GM19193 (cell line): ENCODE data around the gene SPACA6.

Experiments
- POLR2A ChIP-seq: IDR thresholded peaks from 4 replicates; pipeline ENCODE4 v1.6.1; 2011; ENCODE audit not compliant: insufficient read depth, insufficient read length; ENCODE audit errors: extremely low read depth

Gene SPACA6

DNA sequence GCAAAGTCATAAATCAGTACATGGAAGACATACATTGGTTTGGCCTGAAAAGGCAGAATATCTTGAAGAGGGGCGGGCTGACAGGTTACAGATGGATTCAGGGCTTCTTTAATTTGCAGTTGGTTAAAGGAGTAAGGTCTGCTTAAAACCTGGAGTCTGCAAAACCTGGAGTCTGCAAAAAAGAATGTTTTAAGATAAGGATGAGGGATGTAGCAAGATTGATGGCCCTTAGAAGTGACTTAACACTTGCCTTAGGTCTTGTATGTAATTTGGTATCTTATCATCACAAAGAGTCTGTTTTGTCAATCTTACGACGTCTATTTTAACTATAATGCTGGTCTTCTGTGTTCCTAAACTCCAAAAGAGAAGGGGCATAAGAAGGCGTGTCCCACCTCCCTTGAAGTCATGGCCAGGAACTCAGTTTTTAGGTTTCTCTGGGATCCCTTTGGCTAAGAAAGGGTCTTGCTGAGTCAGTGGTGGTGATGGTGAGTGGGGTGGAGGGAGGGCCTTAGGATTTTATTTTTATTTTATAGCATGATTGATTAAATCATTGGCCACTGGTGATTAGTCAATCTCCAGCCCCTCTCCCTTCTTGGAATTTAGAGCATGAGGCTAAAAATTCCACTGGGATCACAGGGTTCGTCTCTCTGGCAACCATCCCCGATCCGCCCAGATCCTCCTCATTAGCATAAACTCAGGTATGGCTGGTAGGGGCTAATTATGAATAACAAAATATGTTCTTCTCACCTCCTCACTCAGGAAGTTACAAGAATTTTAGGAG lies 40.8 kb downstream of the SPACA6 start:
- TF ChIP-seq POLR2A, result no peak

DNA sequence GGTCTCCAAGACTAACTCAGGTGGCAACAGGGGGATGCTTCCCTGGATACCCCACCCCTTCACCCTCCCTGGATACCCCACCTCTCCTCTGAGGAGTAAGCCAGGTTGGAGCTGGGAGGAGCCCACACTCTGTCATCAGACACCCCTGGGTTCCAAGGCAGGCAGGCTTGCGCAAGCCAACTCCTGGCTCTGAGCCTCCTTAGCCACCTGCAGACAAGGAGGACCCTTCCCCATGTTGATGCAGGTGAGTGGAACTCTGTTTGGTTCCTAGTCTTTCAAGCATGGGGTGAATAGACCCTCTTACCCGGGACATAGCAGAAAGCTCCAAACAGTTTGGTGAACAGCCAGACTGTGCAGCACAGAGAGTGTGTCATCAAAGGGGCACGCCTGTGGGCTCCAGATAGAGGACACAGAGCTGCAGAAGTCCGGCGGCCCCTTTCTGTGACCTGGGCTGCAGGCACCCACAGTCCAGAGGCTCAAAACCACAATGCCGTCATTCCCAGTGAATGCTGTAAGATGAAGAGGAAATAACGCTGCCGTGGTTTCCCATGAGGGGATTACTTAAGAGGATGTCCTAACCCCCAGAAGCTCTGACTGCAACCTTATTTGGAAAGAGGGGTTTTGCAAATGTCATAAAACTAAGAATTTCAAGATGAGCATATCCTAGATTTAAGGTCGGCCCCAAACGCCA lies 42.8 kb downstream of the SPACA6 start:
- no peak for TF ChIP-seq POLR2A

- TF ChIP-seq POLR2A, result no peak
These were observed 44.3 kb downstream of the SPACA6 start for GRCh38 chr19:51737389-51737788.

DNA sequence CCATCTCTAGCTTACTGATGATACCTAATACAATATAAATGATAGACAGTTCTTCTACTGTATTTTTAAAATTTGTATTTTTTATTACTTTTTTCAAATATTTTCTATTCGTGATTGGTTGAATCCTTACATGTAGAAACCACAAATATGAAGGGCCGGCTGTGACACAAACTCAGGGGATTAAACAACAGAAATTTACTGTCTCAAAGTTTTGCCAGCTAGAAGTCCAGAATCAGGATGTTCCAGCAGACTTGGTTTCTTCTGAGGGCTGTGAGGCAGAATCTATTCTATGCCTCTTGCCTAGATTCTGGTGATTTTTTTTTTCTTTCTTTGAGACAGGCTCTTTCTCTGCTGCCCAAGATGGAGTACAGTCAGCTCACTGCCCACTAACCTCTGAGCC lies 44.8 kb downstream of the SPACA6 start:
- TF ChIP-seq POLR2A, result no peak

GRCh38 chr19:51739466-51740213 lies 46.5 kb downstream of the SPACA6 start:
- TF ChIP-seq POLR2A, result no peak

DNA sequence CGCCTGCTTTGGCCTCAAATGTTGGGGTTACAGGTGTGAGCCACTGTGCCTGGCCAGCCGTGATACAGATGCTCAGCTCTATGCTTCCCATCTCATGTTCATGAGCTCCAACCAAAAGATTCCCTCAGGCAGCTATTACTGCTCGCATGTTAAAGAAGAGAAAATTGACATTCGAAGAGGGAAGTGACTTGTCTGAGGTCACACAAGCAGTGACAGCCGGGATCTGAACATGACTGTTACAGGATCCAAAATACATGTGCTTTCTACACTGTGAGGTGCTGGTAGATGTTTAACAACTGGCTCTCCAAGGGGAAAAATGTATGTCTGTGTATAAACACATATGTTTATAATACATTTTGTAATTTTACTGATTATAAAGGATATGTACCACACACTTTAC lies 47.2 kb downstream of the SPACA6 start:
- TF ChIP-seq POLR2A, result no peak

DNA sequence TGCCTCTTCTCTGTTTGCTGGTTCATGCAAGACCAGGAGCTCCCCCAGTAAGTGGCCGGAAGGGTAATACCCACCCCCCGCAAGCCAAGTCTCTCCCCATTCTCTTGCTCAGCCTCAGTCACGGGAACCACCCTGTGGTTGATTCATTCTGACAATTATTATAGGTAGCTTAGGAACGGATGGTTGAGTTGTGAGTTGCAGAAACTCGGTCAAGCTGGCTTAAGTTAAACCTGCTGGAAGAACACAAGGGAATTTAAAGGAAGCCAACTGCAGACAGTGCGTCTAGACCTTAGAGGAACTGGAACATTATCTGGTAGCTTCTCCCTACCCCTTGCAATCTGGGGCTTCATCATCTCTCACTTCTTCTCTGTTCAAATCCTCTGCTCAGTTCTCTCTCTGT lies 49.7 kb downstream of the SPACA6 start:
- TF ChIP-seq POLR2A, result no peak

DNA sequence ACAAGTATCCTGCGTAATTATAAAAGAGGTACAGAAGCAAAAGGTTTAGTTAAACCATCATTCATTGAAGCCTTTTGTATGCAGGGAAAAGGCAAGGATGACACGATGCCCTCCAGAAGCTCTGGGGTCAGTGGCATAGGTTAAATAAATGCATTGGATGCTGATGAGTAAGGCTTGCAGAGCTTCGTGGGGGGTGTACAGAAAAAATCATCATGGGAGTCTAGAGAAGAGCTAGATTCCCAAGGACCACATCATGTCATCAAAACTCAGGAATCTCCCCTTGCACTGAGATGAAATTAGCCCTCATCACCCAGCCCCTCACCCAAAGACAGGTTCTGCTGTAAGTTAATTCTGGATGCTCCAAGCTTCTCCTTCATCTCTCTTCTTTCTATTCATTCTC lies 50.3 kb downstream of the SPACA6 start:
- no peak for TF ChIP-seq POLR2A

- TF ChIP-seq POLR2A, result no peak
These were observed 53.6 kb downstream of the SPACA6 start for GRCh38 chr19:51746731-51747130.

DNA sequence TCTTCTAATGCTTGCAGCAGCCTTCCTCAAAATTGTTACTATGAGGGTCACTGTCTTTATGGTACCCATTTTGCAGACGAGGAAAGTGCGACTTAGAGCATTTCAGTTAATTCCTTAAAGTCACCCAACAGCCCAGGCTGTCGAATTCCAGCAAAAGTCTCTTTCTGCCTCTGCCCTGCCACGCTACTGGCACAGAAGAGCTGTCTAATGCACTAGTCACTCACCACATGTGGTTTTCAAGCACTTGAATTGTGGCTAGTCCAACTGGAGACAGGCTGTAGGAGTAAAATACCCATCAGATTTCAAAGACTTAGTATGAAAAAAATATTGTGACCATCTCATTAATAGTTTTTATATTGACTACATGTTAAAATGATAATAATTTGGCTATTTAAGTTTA lies 56.8 kb downstream of the SPACA6 start:
- no peak for TF ChIP-seq POLR2A

DNA sequence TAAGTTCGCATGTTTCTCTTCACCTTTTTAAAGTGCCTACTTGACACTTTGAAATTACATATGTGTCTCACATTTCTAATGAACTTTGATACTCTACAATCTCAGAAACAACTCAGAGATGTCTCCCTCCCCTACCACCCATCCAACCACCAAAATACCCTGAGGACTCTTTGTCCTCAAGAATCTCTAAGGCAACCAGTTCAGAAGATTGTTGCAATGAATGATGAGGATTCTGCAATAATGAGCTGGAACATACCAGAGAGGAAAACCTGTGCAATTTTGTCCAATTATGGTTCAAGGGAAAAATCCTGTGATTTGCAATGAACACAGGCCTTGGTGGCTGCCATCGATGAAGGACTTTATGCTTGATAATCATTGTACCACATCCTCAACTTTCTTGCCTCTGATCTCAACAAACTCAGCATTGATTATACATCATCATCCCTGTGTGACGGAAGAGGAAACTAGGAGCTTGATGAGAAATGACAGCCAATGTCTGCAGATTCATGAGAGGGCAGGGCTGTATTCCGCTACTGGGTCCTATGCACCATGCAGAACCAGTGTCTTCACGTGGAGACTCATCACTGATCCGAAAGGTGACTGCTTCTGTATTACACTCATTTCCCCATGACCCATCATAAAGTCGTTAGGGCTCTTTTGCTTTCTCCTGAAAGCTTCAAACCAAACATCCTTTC lies 57.4 kb downstream of the SPACA6 start:
- TF ChIP-seq POLR2A, result no peak

DNA sequence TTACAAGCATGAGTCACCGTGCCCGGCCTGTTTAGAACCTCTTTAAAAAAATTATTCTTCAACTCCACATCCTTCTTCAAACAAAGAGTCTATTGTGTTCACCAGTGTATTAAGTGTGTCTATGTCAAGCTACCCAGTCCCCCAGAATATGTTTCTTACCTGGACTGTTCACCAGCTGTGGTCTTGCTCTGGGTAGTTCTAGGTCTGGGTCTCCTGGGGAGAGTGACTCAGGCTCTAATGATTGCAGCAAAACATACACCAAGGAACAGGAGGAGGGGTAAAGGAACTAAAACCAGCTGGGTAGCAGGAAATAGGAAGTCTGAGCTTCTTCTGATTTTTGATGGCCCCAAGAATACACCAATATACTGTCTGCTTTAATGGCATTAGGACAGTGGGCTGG lies 58.5 kb downstream of the SPACA6 start, which contains the start of gene FPR1:
Gene FPR1 (minus strand): TSS at position 224 of the 400 bp plus-strand sequence. CDS start 4,884 bp downstream, outside the sequence.
- TF ChIP-seq POLR2A, result no peak

GRCh38 chr19:51754109-51754508 lies 61.0 kb downstream of the SPACA6 start:
- no peak for TF ChIP-seq POLR2A

GRCh38 chr19:51754770-51755169 lies 61.6 kb downstream of the SPACA6 start:
- TF ChIP-seq POLR2A, result no peak
